GM18907 (cell line): ENCODE results near the gene APOC4.

Experiments
- ATAC-seq: cut with Tn5 transposase; IDR thresholded peaks from one replicate; pipeline ENCODE4 v1.9.1; 2021; ENCODE audit warnings: mild to moderate bottlenecking, moderate library complexity; ENCODE audit not compliant: unreplicated experiment

Gene APOC4

DNA sequence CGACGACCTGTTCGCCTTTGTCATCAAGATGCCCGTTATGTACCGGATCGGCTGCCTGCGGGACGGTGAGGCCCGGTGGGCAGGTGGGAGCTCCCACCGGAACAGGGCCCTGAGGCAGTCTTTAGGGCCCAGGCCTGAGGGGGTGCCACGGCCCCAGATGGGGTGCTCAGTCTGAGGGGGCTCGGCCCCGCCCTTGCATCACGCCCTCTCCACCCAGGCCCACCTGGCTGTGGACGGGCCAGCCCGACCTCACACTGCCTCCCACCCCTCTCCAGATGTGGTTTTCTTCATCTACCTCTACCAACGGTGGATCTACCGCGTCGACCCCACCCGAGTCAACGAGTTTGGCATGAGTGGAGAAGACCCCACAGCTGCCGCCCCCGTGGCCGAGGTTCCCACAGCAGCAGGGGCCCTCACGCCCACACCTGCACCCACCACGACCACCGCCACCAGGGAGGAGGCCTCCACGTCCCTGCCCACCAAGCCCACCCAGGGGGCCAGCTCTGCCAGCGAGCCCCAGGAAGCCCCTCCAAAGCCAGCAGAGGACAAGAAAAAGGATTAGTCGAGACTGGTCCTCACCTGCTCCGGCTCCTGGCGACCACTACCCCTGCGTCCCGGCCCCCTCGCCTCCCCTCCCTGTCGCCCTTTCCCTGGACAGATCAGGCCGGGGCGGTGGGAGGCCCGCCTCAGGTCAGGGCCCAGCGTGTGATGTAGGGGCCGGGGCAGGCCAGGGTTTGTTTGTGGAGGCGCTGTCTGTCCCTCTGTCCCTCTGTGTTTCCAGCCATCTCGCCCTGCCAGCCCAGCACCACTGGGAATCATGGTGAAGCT lies 50.5 kb downstream of the APOC4 start:
- no peak for ATAC-seq

DNA sequence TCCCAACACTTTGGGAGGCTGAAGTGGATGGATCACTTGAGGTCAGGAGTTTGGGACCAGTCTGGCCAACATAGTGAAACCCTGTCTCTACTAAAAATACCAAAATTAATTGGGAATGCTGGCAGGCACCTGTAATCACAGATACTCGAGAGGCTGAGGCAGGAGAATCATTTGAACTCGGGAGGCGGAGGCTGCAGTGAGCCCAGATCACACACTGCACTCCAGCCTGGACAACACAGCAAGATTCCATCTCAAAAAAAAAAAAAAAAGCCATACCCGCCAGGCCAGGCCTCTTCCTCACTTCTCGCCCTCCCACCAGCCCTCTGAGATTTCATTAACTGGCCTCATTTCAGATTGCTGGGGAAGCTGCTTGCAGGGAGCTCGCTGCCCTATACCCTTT lies 51.5 kb downstream of the APOC4 start:
- no peak for ATAC-seq

DNA sequence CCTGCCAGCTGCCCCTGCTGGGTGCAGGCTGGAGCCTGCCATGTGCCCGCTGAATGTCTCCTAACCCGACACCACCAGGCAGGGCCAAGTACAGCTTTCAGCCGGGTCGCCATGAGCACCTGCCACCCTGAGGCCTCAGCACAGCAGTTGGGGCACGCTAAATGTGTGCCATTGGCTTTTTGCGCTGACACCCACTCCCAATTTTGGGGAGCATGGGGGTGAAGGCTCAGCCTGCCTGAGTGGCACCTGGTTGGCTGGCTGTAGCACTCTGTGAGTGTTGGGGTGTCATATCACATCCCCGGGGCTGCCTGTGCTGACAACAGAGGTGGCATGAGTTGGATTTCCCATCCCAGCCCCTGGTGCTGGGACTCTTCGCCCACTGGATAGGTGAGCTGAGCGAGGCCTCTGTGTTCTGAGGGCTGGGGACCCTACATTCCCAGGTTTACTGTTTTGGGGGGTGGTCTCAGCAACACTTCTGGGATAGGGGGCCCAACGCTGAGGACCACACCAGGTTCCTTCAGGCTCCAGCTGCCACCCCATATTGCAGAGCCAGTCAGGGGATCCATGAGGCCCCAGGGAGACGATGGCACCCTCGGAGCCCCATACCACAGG lies 52.0 kb downstream of the APOC4 start:
- ATAC-seq = no peak
